Chondrocyte (in vitro differentiated cells): ENCODE results near the gene SLC13A3. TPM values are rescaled to one million over a fixed set of nuclear protein-coding genes. Genes with fewer than 3 reads are reported as not detected.

ENCODE experiments used
- DNase-seq: peaks from one replicate; pipeline ENCODE4 v3.0.0; 2021; ENCODE audit warnings: mixed read lengths, low spot score
- H3K27ac Mint-ChIP-seq: one replicate; pipeline ENCODE4 v1.8.0; 2021; ENCODE audit warnings: mild to moderate bottlenecking, moderate library complexity, mixed read lengths; ENCODE audit not compliant: unreplicated experiment
- H3K27me3 Mint-ChIP-seq: 2 replicates; pipeline ENCODE4 v1.8.0; 2021; ENCODE audit warnings: low read depth, mixed read lengths
- H3K36me3 Mint-ChIP-seq: 2 replicates; pipeline ENCODE4 v1.8.0; 2021; ENCODE audit warnings: low read depth, mixed read lengths
- H3K4me1 Mint-ChIP-seq: 2 replicates; pipeline ENCODE4 v1.8.0; 2021; ENCODE audit warnings: low read depth, mild to moderate bottlenecking, mixed read lengths
- H3K4me3 Mint-ChIP-seq: one replicate; pipeline ENCODE4 v1.8.0; 2021; ENCODE audit warnings: mild to moderate bottlenecking, moderate library complexity, mixed read lengths; ENCODE audit not compliant: unreplicated experiment
- H3K9me3 Mint-ChIP-seq: 2 replicates; pipeline ENCODE4 v1.8.0; 2021; ENCODE audit warnings: low read depth, mixed read lengths
- CTCF ChIP-seq: fragments of 200-600 bp; sonication (generic); IDR thresholded peaks from 2 replicates; pipeline ENCODE4 v1.5.0; 2021; ENCODE audit warnings: antibody characterized with exemption, mild to moderate bottlenecking, moderate library complexity
- total RNA-seq: library from RNA; stranded (reverse); gene quantifications from 3 replicates; pipeline ENCODE4 v1.2.1, GENCODE V29; 2021

The SLC13A3 gene
- total RNA-seq, 1 donor from 2014 or later: 2.5 TPM

GRCh38 chr20:46594725-46595124 is 56.5 kb downstream of the SLC13A3 start:
- Mint-ChIP-seq H3K4me1 (no peaks in the 10 kb centered on the region), H3K36me3 (peaks cover 8% of the 10 kb centered on the region), H3K4me3 (no peak overlapping the region), H3K27me3 (peaks cover 9% of the 10 kb centered on the region), H3K9me3 (peaks cover 3% of the 10 kb centered on the region), H3K27ac (no peak overlapping the region)
- no peak for DNase-seq
- TF ChIP-seq CTCF: no peak

GRCh38 chr20:46592580-46593362 is 58.5 kb downstream of the SLC13A3 start:
- TF ChIP-seq CTCF: no peak
- peaks cover 7% of the 10 kb centered on the region for H3K36me3 Mint-ChIP-seq
- H3K4me1 Mint-ChIP-seq: no peaks in the 10 kb centered on the region
- no peak overlapping the region for H3K27ac Mint-ChIP-seq
- peaks cover 12% of the 10 kb centered on the region for H3K27me3 Mint-ChIP-seq
- H3K9me3 Mint-ChIP-seq: peaks cover 3% of the 10 kb centered on the region
- no peak for DNase-seq
- no peak overlapping the region for H3K4me3 Mint-ChIP-seq

- no peak overlapping the region for H3K27ac Mint-ChIP-seq
- H3K9me3 Mint-ChIP-seq: peaks cover 3% of the 10 kb centered on the region
- no peak overlapping the region for H3K4me3 Mint-ChIP-seq
- no peak for TF ChIP-seq CTCF
- peaks cover 3% of the 10 kb centered on the region for H3K36me3 Mint-ChIP-seq
- H3K27me3 Mint-ChIP-seq: peaks cover 7% of the 10 kb centered on the region
- DNase-seq: no peak
- H3K4me1 Mint-ChIP-seq: no peaks in the 10 kb centered on the region
These were observed 60.8 kb downstream of the SLC13A3 start for GRCh38 chr20:46590443-46590842.

GRCh38 chr20:46588532-46589511 is 62.4 kb downstream of the SLC13A3 start:
- TF ChIP-seq CTCF: no peak
- no peak overlapping the region for H3K4me3 Mint-ChIP-seq
- H3K36me3 Mint-ChIP-seq: peaks cover 3% of the 10 kb centered on the region
- no peaks in the 10 kb centered on the region for H3K4me1 Mint-ChIP-seq
- no peak for DNase-seq
- H3K27me3 Mint-ChIP-seq: peaks cover 3% of the 10 kb centered on the region
- no peak overlapping the region for H3K27ac Mint-ChIP-seq
- H3K9me3 Mint-ChIP-seq: peaks cover 3% of the 10 kb centered on the region

GRCh38 chr20:46587986-46588385 is 63.3 kb downstream of the SLC13A3 start:
- DNase-seq: no peak
- Mint-ChIP-seq H3K9me3 (peaks cover 1% of the 10 kb centered on the region), H3K27me3 (peaks cover 3% of the 10 kb centered on the region), H3K27ac (no peak overlapping the region), H3K4me1 (no peaks in the 10 kb centered on the region), H3K36me3 (peaks cover 3% of the 10 kb centered on the region), H3K4me3 (no peak overlapping the region)
- TF ChIP-seq CTCF: no peak
